Measurements from ENCODE around the gene CALML5.
A peak's percentile ranks its signal among the peaks of the same experiment; 100 is the strongest.

The CALML5 gene

DNA sequence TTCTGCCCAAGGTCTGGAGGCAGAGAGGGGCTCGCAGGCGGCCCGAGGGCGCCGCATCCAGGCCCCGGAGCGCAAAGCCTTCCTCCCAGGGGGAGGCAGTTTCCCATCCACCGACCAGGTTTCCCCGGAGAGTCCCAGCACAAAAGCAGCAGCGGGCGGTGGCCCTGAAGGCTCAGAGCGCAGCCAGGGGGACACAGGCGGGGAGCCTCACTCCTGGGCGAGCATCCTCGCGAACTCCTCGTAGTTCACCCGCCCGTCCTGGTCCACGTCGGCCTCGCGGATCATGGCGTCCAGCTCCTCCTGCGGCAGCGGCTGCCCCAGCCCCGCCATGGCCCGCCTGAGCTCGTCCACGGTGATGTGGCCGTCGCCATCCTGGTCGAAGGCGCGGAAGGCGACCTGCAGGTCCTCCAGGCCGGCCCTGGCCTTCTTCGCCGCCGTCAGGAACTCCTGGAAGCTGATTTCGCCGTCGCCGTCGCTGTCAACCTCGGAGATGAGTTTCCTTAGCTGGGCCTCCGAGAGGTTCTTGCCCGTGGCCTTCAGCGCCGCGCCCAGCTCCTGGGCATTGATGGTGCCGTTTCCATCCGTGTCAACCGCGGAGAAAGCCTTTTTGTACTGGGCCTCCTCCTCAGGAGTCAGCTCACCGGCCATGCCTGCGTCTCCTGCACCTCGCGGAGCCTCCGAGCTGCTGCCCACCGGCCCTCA lies 428 bp downstream of the CALML5 start:
- Histone ChIP-seq H3K4me3 (no peak overlapping the region), H3K27ac (no peak overlapping the region)
- TF ChIP-seq, protein P1, sequence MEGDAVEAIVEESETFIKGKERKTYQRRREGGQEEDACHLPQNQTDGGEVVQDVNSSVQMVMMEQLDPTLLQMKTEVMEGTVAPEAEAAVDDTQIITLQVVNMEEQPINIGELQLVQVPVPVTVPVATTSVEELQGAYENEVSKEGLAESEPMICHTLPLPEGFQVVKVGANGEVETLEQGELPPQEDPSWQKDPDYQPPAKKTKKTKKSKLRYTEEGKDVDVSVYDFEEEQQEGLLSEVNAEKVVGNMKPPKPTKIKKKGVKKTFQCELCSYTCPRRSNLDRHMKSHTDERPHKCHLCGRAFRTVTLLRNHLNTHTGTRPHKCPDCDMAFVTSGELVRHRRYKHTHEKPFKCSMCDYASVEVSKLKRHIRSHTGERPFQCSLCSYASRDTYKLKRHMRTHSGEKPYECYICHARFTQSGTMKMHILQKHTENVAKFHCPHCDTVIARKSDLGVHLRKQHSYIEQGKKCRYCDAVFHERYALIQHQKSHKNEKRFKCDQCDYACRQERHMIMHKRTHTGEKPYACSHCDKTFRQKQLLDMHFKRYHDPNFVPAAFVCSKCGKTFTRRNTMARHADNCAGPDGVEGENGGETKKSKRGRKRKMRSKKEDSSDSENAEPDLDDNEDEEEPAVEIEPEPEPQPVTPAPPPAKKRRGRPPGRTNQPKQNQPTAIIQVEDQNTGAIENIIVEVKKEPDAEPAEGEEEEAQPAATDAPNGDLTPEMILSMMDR (IDR thresholded peaks at IDR 0.05): no peak
- DNase-seq (ENCODE audit: low spot score): peak; percentile 66

DNA sequence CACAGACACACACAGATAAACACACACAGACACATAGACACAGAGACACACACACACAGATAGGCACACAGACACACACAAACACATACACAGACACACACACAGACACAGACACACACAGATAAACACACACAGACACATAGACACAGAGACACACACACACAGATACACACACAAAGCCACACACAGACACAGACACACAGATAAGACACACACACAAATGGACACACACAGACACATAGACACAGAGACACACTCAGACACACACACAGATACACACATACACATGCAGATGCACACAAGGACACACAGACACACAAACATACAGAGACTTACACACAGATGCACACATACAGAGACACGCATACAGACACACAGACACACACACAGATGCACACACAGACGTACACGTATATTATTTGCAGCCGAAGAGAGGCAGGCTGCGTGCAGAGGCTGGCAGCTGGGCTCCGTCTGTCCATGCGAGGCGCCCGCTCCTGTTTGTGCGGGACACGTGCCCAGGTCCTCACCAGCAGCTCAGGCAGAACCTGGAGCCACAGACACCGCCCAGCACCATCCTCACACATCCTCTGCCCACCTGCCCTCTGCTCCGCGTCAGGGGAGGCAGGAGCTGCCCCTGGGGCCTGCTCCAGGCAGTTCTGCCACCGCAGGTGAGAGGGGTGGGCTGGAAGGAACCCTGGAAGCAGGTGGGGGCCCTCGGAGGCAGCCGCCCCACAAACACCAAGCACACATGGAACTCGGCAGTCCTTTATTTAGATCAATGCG lies 1.2 kb downstream of the CALML5 start:
- DNase-seq (ENCODE audit: low spot score): peak; percentile 54
- Histone ChIP-seq H3K4me3 (no peak overlapping the region), H3K27ac (no peak overlapping the region)
- TF ChIP-seq, protein P1 (IDR thresholded peaks at IDR 0.05): no peak

DNA sequence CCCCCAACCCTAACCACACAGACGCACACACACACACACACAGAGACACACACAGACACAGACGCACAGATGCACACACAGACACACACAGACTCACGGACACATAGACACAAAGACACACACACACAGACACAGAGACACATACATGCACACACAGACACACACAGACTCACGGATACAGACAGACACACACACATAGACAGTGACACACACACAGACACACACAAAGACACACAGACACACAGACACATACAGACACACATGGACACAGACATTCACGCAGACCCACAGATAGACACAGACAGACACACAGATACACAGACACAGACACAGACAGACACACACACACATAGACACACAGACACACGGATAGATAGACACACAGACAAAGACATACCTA lies 2.1 kb downstream of the CALML5 start:
- TF ChIP-seq, protein P1 (IDR thresholded peaks at IDR 0.05): no peak

DNA sequence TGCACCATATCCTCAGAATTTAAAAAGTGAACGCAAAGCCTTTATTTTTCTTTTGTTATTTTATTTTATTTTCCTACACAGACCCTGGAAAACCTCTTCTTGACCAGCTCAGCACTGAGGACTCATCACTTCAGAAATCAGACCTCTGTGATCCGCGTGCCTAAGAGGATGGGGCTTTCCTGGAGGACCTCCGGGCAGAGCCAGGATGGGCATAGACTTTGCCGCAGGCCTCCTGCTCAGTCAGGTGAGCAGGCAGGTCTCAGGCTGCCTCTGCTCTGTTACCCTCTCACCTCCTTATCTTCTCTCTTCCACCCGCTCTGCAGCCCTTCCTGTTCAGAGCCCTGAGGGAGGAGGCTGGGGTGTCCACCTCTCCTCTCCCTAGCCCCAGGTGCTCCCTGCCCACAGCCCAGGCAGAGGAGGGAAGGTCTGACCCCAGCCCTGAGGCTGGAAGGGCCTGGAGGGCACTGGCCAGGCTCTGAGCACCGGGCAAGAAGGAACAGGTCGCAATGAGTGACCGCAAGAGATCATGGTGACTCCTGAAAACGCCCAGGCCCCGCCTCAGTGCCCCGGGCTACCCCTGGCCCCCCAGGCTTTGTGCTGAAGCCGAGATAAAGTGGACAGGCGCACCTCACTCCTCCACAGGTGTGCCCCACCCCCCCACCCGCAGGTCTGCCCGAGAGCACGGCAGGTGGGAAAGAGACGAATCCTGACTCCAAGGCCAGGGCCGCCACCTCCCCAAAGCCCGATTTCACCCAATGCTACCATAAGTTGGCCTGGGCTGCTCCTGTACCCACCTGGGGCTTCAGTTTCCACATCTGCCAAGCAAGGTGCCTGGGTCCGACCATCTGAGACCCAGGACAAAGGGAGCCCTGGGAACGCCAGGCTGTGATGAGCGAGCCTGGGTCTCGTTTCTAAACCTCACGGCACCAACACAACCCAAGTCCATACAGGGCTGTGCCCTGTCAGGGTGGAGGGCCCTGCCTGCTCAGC lies 2.8 kb downstream of the CALML5 start:
- no peak overlapping the region for H3K27ac ChIP-seq
- peak; percentile 50 for DNase-seq (ENCODE audit: low spot score)
- TF ChIP-seq, protein P1 (IDR thresholded peaks at IDR 0.05): no peak
- no peak overlapping the region for H3K4me3 ChIP-seq

More for the DNA sequence above, 2.1 kb downstream of the CALML5 start:
- Histone ChIP-seq H3K27ac (no peak overlapping the region), H3K4me3 (no peak overlapping the region)
- DNase-seq (ENCODE audit: low spot score): peak; percentile 28

DNA sequence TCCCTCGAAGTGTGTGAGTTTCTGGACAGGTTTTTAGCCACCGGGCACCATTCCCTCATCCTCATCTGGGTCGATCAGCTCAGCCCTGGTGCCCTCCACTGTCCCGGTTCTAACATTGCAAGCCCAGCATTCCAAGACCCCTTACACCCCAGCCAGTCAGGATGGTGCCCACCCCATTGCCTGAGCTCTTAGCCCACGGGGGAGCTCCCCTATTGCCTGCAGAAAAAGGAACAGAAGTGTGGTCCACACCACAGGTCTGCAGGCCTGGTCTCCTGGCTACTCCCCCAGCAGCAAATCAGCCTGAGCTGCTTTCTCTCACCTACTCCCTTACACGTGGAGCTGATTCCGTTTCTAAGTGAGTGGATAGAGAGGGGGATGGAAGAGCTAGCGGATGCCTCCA lies 4.8 kb downstream of the CALML5 start:
- H3K4me3 ChIP-seq: no peak overlapping the region
- TF ChIP-seq, protein P1 (IDR thresholded peaks at IDR 0.05): no peak

DNA sequence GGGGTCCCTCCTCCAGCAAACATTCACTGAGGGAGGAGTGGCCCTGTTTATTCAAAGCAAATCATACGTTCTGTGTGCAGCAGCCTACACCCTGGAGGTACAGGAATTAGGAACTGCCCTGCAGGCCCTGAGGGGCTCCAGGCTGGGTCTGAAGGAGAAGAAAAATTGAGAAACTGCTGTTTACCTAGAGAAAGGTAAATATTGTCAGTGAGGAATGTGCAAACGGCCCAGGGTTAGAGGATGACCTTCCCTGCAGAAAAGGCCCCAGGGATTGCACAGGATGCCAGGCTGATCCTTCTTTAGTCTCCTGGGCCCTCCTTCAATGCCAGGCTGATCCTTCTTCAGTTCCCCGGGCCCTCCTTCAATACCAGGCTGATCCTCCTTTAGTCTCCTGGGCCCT lies 5.7 kb downstream of the CALML5 start:
- DNase-seq (ENCODE audit: low spot score): no peak
- no peak overlapping the region for H3K27ac ChIP-seq
- H3K4me3 ChIP-seq: no peak overlapping the region
- TF ChIP-seq, protein P1 (IDR thresholded peaks at IDR 0.05): no peak

More for the DNA sequence above, 4.8 kb downstream of the CALML5 start:
- no peak overlapping the region for H3K27ac ChIP-seq
- no peak for DNase-seq (ENCODE audit: low spot score)

Measured in coronary artery (tissue), 2 donors.